Measurements from ENCODE around the gene C2CD4C. TPM values are rescaled to one million over a fixed set of nuclear protein-coding genes. Genes with fewer than 3 reads are reported as not detected.
"Not testable (repeated sequence)": the region's sequence is repeated elsewhere in the genome, so short reads cannot be mapped to it uniquely, and the experiment has no call there.

Gene C2CD4C
- total and polyA plus RNA-seq, 2 donors = 0.38 to 0.59 TPM

- not testable (repeated sequence) for H3K4me1 ChIP-seq (ENCODE audit: control insufficient read depth in 2 of 2, insufficient read depth in 2 of 2, low read length in 2 of 2); H3K4me3 ChIP-seq (ENCODE audit: low read length in 2 of 2); H3K36me3 ChIP-seq (ENCODE audit: control insufficient read depth in 2 of 2, insufficient read depth in 2 of 2, low read length in 1 of 2); H3K27ac ChIP-seq (ENCODE audit: low read depth in 1 of 2, low read length in 1 of 2); DNase-seq (ENCODE audit: low read depth in 6 of 9, low spot score in 9 of 9)
- Histone ChIP-seq H3K9me3 (ENCODE audit: control insufficient read depth in 2 of 2, insufficient read depth in 1 of 2, low read length in 1 of 2) (peaks cover 0 to 40% of the 10 kb centered on the region in 2 donors), H3K27me3 (ENCODE audit: control insufficient read depth in 2 of 2, insufficient read depth in 1 of 2, low read length in 1 of 2) (peaks cover 26 to 42% of the 10 kb centered on the region in 2 donors)
- WGBS = 94% methylated on average over 22 of the region's 22 CpGs
Measured at GRCh38 chr19:411121-411722, 2.3 kb upstream of the C2CD4C start.

- 75% methylated on average over 21 of the region's 21 CpGs for WGBS
- Histone ChIP-seq H3K4me3 (ENCODE audit: low read length in 2 of 2) (no peak overlapping the region), H3K27ac (ENCODE audit: low read depth in 1 of 2, low read length in 1 of 2) (no peak overlapping the region), H3K9me3 (ENCODE audit: control insufficient read depth in 2 of 2, insufficient read depth in 1 of 2, low read length in 1 of 2) (peaks cover 0 to 40% of the 10 kb centered on the region in 2 donors), H3K36me3 (ENCODE audit: control insufficient read depth in 2 of 2, insufficient read depth in 2 of 2, low read length in 1 of 2) (no peaks in the 10 kb centered on the region), H3K4me1 (ENCODE audit: control insufficient read depth in 2 of 2, insufficient read depth in 2 of 2, low read length in 2 of 2) (peaks cover 5% of the 10 kb centered on the region in 2 donors), H3K27me3 (ENCODE audit: control insufficient read depth in 2 of 2, insufficient read depth in 1 of 2, low read length in 1 of 2) (peaks cover 26 to 51% of the 10 kb centered on the region in 2 donors)
- no peak for DNase-seq (ENCODE audit: low read depth in 6 of 9, low spot score in 9 of 9)
Measured at GRCh38 chr19:410243-410781, 1.4 kb upstream of the C2CD4C start.

GRCh38 chr19:409516-410242 lies 732 bp upstream of the C2CD4C start:
- H3K9me3 ChIP-seq (ENCODE audit: control insufficient read depth in 2 of 2, insufficient read depth in 1 of 2, low read length in 1 of 2) = peaks cover 0 to 40% of the 10 kb centered on the region in 2 donors
- no peak for DNase-seq (ENCODE audit: low read depth in 6 of 9, low spot score in 9 of 9)

GRCh38 chr19:408441-408901 lies 476 bp downstream of the C2CD4C start:
- DNase-seq (ENCODE audit: low read depth in 6 of 9, low spot score in 9 of 9) = no peak
- Histone ChIP-seq H3K27me3 (ENCODE audit: control insufficient read depth in 2 of 2, insufficient read depth in 1 of 2, low read length in 1 of 2) (peaks cover 26 to 54% of the 10 kb centered on the region in 2 donors), H3K9me3 (ENCODE audit: control insufficient read depth in 2 of 2, insufficient read depth in 1 of 2, low read length in 1 of 2) (peaks cover 0 to 32% of the 10 kb centered on the region in 2 donors), H3K4me1 (ENCODE audit: control insufficient read depth in 2 of 2, insufficient read depth in 2 of 2, low read length in 2 of 2) (peaks cover 5% of the 10 kb centered on the region in 2 donors), H3K4me3 (ENCODE audit: low read length in 2 of 2) (peak overlapping the region in 1 of 2 donors; percentile 45), H3K27ac (ENCODE audit: low read depth in 1 of 2, low read length in 1 of 2) (no peak overlapping the region), H3K36me3 (ENCODE audit: control insufficient read depth in 2 of 2, insufficient read depth in 2 of 2, low read length in 1 of 2) (no peaks in the 10 kb centered on the region)
- 5% methylated on average over 30 of the region's 30 CpGs for WGBS

More at GRCh38 chr19:409516-410242, 732 bp upstream of the C2CD4C start:
- Histone ChIP-seq H3K36me3 (ENCODE audit: control insufficient read depth in 2 of 2, insufficient read depth in 2 of 2, low read length in 1 of 2) (no peaks in the 10 kb centered on the region), H3K4me3 (ENCODE audit: low read length in 2 of 2) (peak overlapping the region in 1 of 2 donors; percentile 45), H3K27ac (ENCODE audit: low read depth in 1 of 2, low read length in 1 of 2) (no peak overlapping the region), H3K27me3 (ENCODE audit: control insufficient read depth in 2 of 2, insufficient read depth in 1 of 2, low read length in 1 of 2) (peaks cover 26 to 54% of the 10 kb centered on the region in 2 donors), H3K4me1 (ENCODE audit: control insufficient read depth in 2 of 2, insufficient read depth in 2 of 2, low read length in 2 of 2) (peaks cover 5% of the 10 kb centered on the region in 2 donors)
- WGBS = 5% methylated on average over 23 of the region's 23 CpGs

- no peak for DNase-seq (ENCODE audit: low read depth in 6 of 9, low spot score in 9 of 9)
- WGBS = 79% methylated on average over 70 of the region's 70 CpGs
- H3K27ac ChIP-seq (ENCODE audit: low read depth in 1 of 2, low read length in 1 of 2) = no peak overlapping the region
Measured at GRCh38 chr19:407511-408440, 1.2 kb downstream of the C2CD4C start.

GRCh38 chr19:406971-407510 lies 1.9 kb downstream of the C2CD4C start:
- peaks cover 0 to 25% of the 10 kb centered on the region in 2 donors for H3K9me3 ChIP-seq (ENCODE audit: control insufficient read depth in 2 of 2, insufficient read depth in 1 of 2, low read length in 1 of 2)
- peaks cover 26 to 54% of the 10 kb centered on the region in 2 donors for H3K27me3 ChIP-seq (ENCODE audit: control insufficient read depth in 2 of 2, insufficient read depth in 1 of 2, low read length in 1 of 2)
- no peak overlapping the region for H3K4me3 ChIP-seq (ENCODE audit: low read length in 2 of 2)
- H3K4me1 ChIP-seq (ENCODE audit: control insufficient read depth in 2 of 2, insufficient read depth in 2 of 2, low read length in 2 of 2) = peaks cover 5% of the 10 kb centered on the region in 2 donors
- no peak for DNase-seq (ENCODE audit: low read depth in 6 of 9, low spot score in 9 of 9)
- WGBS = 90% methylated on average over 48 of the region's 48 CpGs
- no peaks in the 10 kb centered on the region for H3K36me3 ChIP-seq (ENCODE audit: control insufficient read depth in 2 of 2, insufficient read depth in 2 of 2, low read length in 1 of 2)
- H3K27ac ChIP-seq (ENCODE audit: low read depth in 1 of 2, low read length in 1 of 2) = no peak overlapping the region

More at GRCh38 chr19:407511-408440, 1.2 kb downstream of the C2CD4C start:
- Histone ChIP-seq H3K27me3 (ENCODE audit: control insufficient read depth in 2 of 2, insufficient read depth in 1 of 2, low read length in 1 of 2) (peaks cover 26 to 54% of the 10 kb centered on the region in 2 donors), H3K4me1 (ENCODE audit: control insufficient read depth in 2 of 2, insufficient read depth in 2 of 2, low read length in 2 of 2) (peaks cover 5% of the 10 kb centered on the region in 2 donors), H3K4me3 (ENCODE audit: low read length in 2 of 2) (no peak overlapping the region), H3K36me3 (ENCODE audit: control insufficient read depth in 2 of 2, insufficient read depth in 2 of 2, low read length in 1 of 2) (no peaks in the 10 kb centered on the region), H3K9me3 (ENCODE audit: control insufficient read depth in 2 of 2, insufficient read depth in 1 of 2, low read length in 1 of 2) (peaks cover 0 to 30% of the 10 kb centered on the region in 2 donors)

GRCh38 chr19:406135-406781 lies 2.7 kb downstream of the C2CD4C start:
- H3K27me3 ChIP-seq (ENCODE audit: control insufficient read depth in 2 of 2, insufficient read depth in 1 of 2, low read length in 1 of 2) = peaks cover 26 to 54% of the 10 kb centered on the region in 2 donors
- peaks cover 5% of the 10 kb centered on the region in 2 donors for H3K4me1 ChIP-seq (ENCODE audit: control insufficient read depth in 2 of 2, insufficient read depth in 2 of 2, low read length in 2 of 2)
- peaks cover 0 to 17% of the 10 kb centered on the region in 2 donors for H3K9me3 ChIP-seq (ENCODE audit: control insufficient read depth in 2 of 2, insufficient read depth in 1 of 2, low read length in 1 of 2)
- DNase-seq (ENCODE audit: low read depth in 6 of 9, low spot score in 9 of 9) = no peak
- no peaks in the 10 kb centered on the region for H3K36me3 ChIP-seq (ENCODE audit: control insufficient read depth in 2 of 2, insufficient read depth in 2 of 2, low read length in 1 of 2)
- no peak overlapping the region for H3K4me3 ChIP-seq (ENCODE audit: low read length in 2 of 2)
- 59% methylated on average over 41 of the region's 41 CpGs for WGBS
- no peak overlapping the region for H3K27ac ChIP-seq (ENCODE audit: low read depth in 1 of 2, low read length in 1 of 2)
